WTC11 (cell line): ENCODE data around the gene SCIN. TPM values are rescaled to one million over a fixed set of nuclear protein-coding genes. Genes with fewer than 3 reads are reported as not detected.

Experiments used
- ATAC-seq: fragments of 200-7000 bp; cut with Tn5 transposase; 2 replicates; pipeline ENCODE4 v1.10.0; 2021; ENCODE audit warnings: mild to moderate bottlenecking, moderate library complexity
- CTCF ChIA-PET: fragments of 300-600 bp; sonication (Branson Sonifier 250); formaldehyde crosslinking; loops from one replicate; lab custom pipeline; 2021; ENCODE audit warnings: antibody characterized with exemption; lab: Charles Lee
- POLR2A ChIA-PET: fragments of 350-600 bp; sonication (Branson Sonifier 250); formaldehyde crosslinking; loops from one replicate; lab custom pipeline; 2021; ENCODE audit warnings: antibody characterized with exemption; lab: Charles Lee
- DNase-seq: peaks from one replicate; pipeline ENCODE4 v3.0.0; 2021; ENCODE audit warnings: low spot score
- H3K27ac Mint-ChIP-seq: 2 replicates; pipeline ENCODE4 v1.8.0; 2021; ENCODE audit warnings: mixed read lengths
- H3K27me3 Mint-ChIP-seq: 2 replicates; pipeline ENCODE4 v1.8.0; 2021; ENCODE audit warnings: low read depth, mild to moderate bottlenecking, moderate library complexity, mixed read lengths
- H3K36me3 Mint-ChIP-seq: 2 replicates; pipeline ENCODE4 v1.8.0; 2021; ENCODE audit warnings: mixed read lengths
- H3K4me1 Mint-ChIP-seq: 2 replicates; pipeline ENCODE4 v1.8.0; 2022; ENCODE audit warnings: mixed read lengths
- H3K4me3 Mint-ChIP-seq: 2 replicates; pipeline ENCODE4 v1.8.0; 2021; ENCODE audit warnings: mild to moderate bottlenecking, moderate library complexity, mixed read lengths
- H3K9me3 Mint-ChIP-seq: 2 replicates; pipeline ENCODE4 v1.8.0; 2021; ENCODE audit warnings: mixed read lengths
- CBFB ChIP-seq: sonication (generic); formaldehyde crosslinking; IDR thresholded peaks from 2 replicates; pipeline ENCODE4 v1.8.1; 2022; ENCODE audit warnings: mild to moderate bottlenecking, low read depth, missing genetic modification reagents
- GABPB1 ChIP-seq: sonication (generic); formaldehyde crosslinking; IDR thresholded peaks from 2 replicates; pipeline ENCODE4 v1.8.1; 2023; ENCODE audit warnings: mild to moderate bottlenecking, missing genetic modification reagents
- NFATC4 ChIP-seq: fragments of 250-450 bp; sonication (Bioruptor Pico); IDR thresholded peaks from 2 replicates; pipeline ENCODE4 v1.9.0; 2021; ENCODE audit warnings: mild to moderate bottlenecking
- NR1H2 ChIP-seq: sonication (generic); formaldehyde crosslinking; IDR thresholded peaks from 2 replicates; pipeline ENCODE4 v1.9.0; 2021; ENCODE audit warnings: mild to moderate bottlenecking, moderate library complexity, missing genetic modification reagents
- RELA ChIP-seq: sonication (generic); formaldehyde crosslinking; IDR thresholded peaks from 2 replicates; pipeline ENCODE4 v1.8.1; 2022; ENCODE audit warnings: missing genetic modification reagents, mild to moderate bottlenecking, borderline replicate concordance
- ZNF263 ChIP-seq: sonication (generic); formaldehyde crosslinking; IDR thresholded peaks from 2 replicates; pipeline ENCODE4 v1.8.1; 2022; ENCODE audit warnings: low read depth, mild to moderate bottlenecking, moderate library complexity, missing genetic modification reagents
- ZNF396 ChIP-seq: fragments of 250-450 bp; sonication (Bioruptor Pico); IDR thresholded peaks from 2 replicates; pipeline ENCODE4 v1.8.0; 2021; ENCODE audit warnings: mild to moderate bottlenecking, moderate library complexity, borderline replicate concordance
- ZNF416 ChIP-seq: fragments of 250-450 bp; sonication (Bioruptor Pico); IDR thresholded peaks from 2 replicates; pipeline ENCODE4 v1.9.0; 2021; ENCODE audit warnings: mild to moderate bottlenecking, inconsistent platforms
- total RNA-seq: library from RNA; stranded (reverse); gene quantifications from 3 replicates; pipeline ENCODE4 v1.2.3, GENCODE V29; 2021
- TF ChIP-seq, protein P1 (sequence below): sonication (generic); formaldehyde crosslinking; IDR thresholded peaks from 2 replicates; pipeline ENCODE4 v1.8.1; 2022; ENCODE audit warnings: mild to moderate bottlenecking, missing genetic modification reagents, moderate library complexity, borderline replicate concordance
- TF ChIP-seq, protein P2 (sequence below): sonication (generic); formaldehyde crosslinking; IDR thresholded peaks from 2 replicates; pipeline ENCODE4 v1.8.0; 2022; ENCODE audit warnings: mild to moderate bottlenecking, missing genetic modification reagents
- TF ChIP-seq, protein P3 (sequence below): sonication (generic); formaldehyde crosslinking; IDR thresholded peaks from 2 replicates; pipeline ENCODE4 v1.8.1; 2022; ENCODE audit warnings: missing genetic modification reagents, borderline replicate concordance
- TF ChIP-seq, protein P4 (sequence below): sonication (generic); formaldehyde crosslinking; IDR thresholded peaks from 2 replicates; pipeline ENCODE4 v1.8.0; 2022; ENCODE audit warnings: mild to moderate bottlenecking, missing genetic modification reagents
- TF ChIP-seq, protein P5 (sequence below): sonication (generic); formaldehyde crosslinking; IDR thresholded peaks from 2 replicates; pipeline ENCODE4 v1.8.0; 2022; ENCODE audit warnings: missing genetic modification reagents
- TF ChIP-seq, protein P6 (sequence below): sonication (generic); formaldehyde crosslinking; IDR thresholded peaks from 2 replicates; pipeline ENCODE4 v1.8.1; 2023; ENCODE audit warnings: mild to moderate bottlenecking, missing genetic modification reagents

SCIN gene
- total RNA-seq, 1 experiment from 2014 or later, result 0.98 TPM

DNA sequence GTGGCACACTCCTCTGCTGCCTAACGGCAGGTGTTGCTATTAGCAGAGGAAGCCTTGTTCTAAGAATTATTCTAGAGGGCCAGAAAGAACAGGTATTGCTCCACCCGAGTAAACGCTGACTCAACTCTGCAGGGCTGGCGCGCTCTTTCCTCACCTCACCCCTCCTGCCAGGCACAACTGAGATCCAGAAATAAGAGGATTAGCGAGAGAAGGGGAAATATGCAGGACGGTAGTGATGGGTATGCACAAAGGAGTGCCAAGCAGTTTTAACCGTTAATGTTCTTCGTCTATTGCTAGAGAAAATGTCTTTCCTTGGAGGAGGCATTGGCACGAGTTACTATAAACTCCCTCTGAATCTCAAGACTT lies 369 bp upstream of the SCIN start:
- Mint-ChIP-seq H3K27me3 (peaks cover 48% of the 10 kb centered on the region), H3K4me3 (peak overlapping the region; percentile 74), H3K9me3 (no peaks in the 10 kb centered on the region), H3K4me1 (peaks cover 23% of the 10 kb centered on the region), H3K36me3 (no peaks in the 10 kb centered on the region), H3K27ac (no peak overlapping the region)
- ChIA-PET POLR2A (no interaction called here), CTCF (interaction anchor here (1.2 to 3.2 kb wide), 5 partner anchors 46 to 117 kb away, joined by 3 to 14 read pairs (median 7); no protein-coding TSS in a partner anchor)
- no peak for DNase-seq
- TF ChIP-seq, protein P1, sequence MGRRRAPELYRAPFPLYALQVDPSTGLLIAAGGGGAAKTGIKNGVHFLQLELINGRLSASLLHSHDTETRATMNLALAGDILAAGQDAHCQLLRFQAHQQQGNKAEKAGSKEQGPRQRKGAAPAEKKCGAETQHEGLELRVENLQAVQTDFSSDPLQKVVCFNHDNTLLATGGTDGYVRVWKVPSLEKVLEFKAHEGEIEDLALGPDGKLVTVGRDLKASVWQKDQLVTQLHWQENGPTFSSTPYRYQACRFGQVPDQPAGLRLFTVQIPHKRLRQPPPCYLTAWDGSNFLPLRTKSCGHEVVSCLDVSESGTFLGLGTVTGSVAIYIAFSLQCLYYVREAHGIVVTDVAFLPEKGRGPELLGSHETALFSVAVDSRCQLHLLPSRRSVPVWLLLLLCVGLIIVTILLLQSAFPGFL (CRISPR knock-in tag), result no peak
- TF ChIP-seq CBFB (CRISPR knock-in tag), result no peak
- no peak for TF ChIP-seq NFATC4 (CRISPR knock-in tag)
- TF ChIP-seq, protein P2, sequence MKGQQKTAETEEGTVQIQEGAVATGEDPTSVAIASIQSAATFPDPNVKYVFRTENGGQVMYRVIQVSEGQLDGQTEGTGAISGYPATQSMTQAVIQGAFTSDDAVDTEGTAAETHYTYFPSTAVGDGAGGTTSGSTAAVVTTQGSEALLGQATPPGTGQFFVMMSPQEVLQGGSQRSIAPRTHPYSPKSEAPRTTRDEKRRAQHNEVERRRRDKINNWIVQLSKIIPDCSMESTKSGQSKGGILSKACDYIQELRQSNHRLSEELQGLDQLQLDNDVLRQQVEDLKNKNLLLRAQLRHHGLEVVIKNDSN (CRISPR knock-in tag), result no peak
- no peak for TF ChIP-seq GABPB1 (CRISPR knock-in tag)
- TF ChIP-seq, protein P3, sequence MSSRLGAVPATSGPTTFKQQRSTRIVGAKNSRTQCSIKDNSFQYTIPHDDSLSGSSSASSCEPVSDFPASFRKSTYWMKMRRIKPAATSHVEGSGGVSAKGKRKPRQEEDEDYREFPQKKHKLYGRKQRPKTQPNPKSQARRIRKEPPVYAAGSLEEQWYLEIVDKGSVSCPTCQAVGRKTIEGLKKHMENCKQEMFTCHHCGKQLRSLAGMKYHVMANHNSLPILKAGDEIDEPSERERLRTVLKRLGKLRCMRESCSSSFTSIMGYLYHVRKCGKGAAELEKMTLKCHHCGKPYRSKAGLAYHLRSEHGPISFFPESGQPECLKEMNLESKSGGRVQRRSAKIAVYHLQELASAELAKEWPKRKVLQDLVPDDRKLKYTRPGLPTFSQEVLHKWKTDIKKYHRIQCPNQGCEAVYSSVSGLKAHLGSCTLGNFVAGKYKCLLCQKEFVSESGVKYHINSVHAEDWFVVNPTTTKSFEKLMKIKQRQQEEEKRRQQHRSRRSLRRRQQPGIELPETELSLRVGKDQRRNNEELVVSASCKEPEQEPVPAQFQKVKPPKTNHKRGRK (CRISPR knock-in tag), result no peak
- peak; percentile 15 for ATAC-seq

DNA sequence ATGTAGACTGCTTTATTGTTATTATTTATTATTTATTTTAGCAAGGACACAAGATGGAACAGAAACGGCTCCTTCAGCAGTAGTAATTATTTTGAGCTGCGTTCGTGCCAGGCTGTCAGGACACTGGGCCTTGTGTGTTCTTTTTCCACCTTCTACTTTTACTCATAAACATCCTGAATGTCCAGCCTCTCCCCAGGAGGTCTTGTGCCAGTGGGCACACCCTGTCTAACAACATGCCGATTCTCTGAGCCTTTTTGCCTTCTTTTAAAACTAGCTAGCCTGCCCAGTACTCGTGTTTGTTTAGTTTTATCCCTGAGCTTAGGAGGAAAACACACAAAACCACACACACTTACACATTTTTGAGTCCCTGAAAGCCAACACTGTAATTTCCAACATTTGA lies 1.2 kb downstream of the SCIN start:
- CTCF ChIA-PET, result interaction anchor here (1.2 to 3.2 kb wide), 4 partner anchors 11 to 113 kb away, joined by 3 to 14 read pairs (median 8); no protein-coding TSS in a partner anchor
- DNase-seq (no peak), ATAC-seq (no peak)
- TF ChIP-seq, protein P4, sequence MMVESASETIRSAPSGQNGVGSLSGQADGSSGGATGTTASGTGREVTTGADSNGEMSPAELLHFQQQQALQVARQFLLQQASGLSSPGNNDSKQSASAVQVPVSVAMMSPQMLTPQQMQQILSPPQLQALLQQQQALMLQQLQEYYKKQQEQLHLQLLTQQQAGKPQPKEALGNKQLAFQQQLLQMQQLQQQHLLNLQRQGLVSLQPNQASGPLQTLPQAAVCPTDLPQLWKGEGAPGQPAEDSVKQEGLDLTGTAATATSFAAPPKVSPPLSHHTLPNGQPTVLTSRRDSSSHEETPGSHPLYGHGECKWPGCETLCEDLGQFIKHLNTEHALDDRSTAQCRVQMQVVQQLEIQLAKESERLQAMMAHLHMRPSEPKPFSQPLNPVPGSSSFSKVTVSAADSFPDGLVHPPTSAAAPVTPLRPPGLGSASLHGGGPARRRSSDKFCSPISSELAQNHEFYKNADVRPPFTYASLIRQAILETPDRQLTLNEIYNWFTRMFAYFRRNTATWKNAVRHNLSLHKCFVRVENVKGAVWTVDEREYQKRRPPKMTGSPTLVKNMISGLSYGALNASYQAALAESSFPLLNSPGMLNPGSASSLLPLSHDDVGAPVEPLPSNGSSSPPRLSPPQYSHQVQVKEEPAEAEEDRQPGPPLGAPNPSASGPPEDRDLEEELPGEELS (CRISPR knock-in tag), result no peak
- TF ChIP-seq, protein P5, sequence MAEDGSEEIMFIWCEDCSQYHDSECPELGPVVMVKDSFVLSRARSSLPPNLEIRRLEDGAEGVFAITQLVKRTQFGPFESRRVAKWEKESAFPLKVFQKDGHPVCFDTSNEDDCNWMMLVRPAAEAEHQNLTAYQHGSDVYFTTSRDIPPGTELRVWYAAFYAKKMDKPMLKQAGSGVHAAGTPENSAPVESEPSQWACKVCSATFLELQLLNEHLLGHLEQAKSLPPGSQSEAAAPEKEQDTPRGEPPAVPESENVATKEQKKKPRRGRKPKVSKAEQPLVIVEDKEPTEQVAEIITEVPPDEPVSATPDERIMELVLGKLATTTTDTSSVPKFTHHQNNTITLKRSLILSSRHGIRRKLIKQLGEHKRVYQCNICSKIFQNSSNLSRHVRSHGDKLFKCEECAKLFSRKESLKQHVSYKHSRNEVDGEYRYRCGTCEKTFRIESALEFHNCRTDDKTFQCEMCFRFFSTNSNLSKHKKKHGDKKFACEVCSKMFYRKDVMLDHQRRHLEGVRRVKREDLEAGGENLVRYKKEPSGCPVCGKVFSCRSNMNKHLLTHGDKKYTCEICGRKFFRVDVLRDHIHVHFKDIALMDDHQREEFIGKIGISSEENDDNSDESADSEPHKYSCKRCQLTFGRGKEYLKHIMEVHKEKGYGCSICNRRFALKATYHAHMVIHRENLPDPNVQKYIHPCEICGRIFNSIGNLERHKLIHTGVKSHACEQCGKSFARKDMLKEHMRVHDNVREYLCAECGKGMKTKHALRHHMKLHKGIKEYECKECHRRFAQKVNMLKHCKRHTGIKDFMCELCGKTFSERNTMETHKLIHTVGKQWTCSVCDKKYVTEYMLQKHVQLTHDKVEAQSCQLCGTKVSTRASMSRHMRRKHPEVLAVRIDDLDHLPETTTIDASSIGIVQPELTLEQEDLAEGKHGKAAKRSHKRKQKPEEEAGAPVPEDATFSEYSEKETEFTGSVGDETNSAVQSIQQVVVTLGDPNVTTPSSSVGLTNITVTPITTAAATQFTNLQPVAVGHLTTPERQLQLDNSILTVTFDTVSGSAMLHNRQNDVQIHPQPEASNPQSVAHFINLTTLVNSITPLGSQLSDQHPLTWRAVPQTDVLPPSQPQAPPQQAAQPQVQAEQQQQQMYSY (CRISPR knock-in tag), result no peak
- TF ChIP-seq ZNF396 (CRISPR knock-in tag) (no peak), RELA (CRISPR knock-in tag) (no peak), ZNF263 (CRISPR knock-in tag) (no peak), NR1H2 (no peak), ZNF416 (CRISPR knock-in tag) (no peak)
- TF ChIP-seq, protein P2 (CRISPR knock-in tag), result no peak
- TF ChIP-seq, protein P6, sequence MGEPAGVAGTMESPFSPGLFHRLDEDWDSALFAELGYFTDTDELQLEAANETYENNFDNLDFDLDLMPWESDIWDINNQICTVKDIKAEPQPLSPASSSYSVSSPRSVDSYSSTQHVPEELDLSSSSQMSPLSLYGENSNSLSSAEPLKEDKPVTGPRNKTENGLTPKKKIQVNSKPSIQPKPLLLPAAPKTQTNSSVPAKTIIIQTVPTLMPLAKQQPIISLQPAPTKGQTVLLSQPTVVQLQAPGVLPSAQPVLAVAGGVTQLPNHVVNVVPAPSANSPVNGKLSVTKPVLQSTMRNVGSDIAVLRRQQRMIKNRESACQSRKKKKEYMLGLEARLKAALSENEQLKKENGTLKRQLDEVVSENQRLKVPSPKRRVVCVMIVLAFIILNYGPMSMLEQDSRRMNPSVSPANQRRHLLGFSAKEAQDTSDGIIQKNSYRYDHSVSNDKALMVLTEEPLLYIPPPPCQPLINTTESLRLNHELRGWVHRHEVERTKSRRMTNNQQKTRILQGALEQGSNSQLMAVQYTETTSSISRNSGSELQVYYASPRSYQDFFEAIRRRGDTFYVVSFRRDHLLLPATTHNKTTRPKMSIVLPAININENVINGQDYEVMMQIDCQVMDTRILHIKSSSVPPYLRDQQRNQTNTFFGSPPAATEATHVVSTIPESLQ (CRISPR knock-in tag), result no peak
- TF ChIP-seq, all 79 proteins: peak for 0
- Mint-ChIP-seq H3K36me3 (no peaks in the 10 kb centered on the region), H3K27ac (no peak overlapping the region), H3K4me1 (peaks cover 23% of the 10 kb centered on the region), H3K4me3 (peak overlapping the region; percentile 25; the same call in 1 of the 2 replicates), H3K27me3 (peaks cover 48% of the 10 kb centered on the region), H3K9me3 (no peaks in the 10 kb centered on the region)
- POLR2A ChIA-PET, result interaction anchor here (0.9 to 1.0 kb wide), 2 partner anchors 41 to 115 kb away, joined by 3 read pairs; no protein-coding TSS in a partner anchor
